Astrocyte of the hippocampus (primary cell): ENCODE measurements around the gene PCDHGC3.

ENCODE experiments used
- DNase-seq: peaks from one replicate; pipeline ENCODE4 v3.0.0; 2011; ENCODE audit warnings: low read depth, low spot score

PCDHGC3 gene

GRCh38 chr5:141523991-141524390, 48.2 kb downstream of the PCDHGC3 start:
- no peak for DNase-seq

GRCh38 chr5:141524604-141525597, 49.1 kb downstream of the PCDHGC3 start:
- DNase-seq = peak; percentile 98

GRCh38 chr5:141525653-141526052, 49.9 kb downstream of the PCDHGC3 start:
- no peak for DNase-seq

- DNase-seq = no peak
Measured at GRCh38 chr5:141527426-141527825, 51.7 kb downstream of the PCDHGC3 start.
